Ascending aorta (tissue), 2 donors: ENCODE data around the gene ITM2C. TPM values are rescaled to one million over a fixed set of nuclear protein-coding genes. Genes with fewer than 3 reads are reported as not detected.

Experiments
- DNase-seq, 2 donors: peaks; one replicate each; pipeline ENCODE4 v3.0.0-alpha.2; 2019; ENCODE audit warnings: low spot score in 2 of 2
- H3K27ac ChIP-seq, 2 donors: fragments of 200-600 bp; sonication (generic); one replicate each; pipeline ENCODE4 v1.5.1; 2016 to 2017; ENCODE audit warnings: mild to moderate bottlenecking in 1 of 2
- H3K27me3 ChIP-seq: fragments of 200-600 bp; sonication (generic); one replicate; pipeline ENCODE4 v1.5.1; 2017
- H3K36me3 ChIP-seq, 2 donors: fragments of 200-600 bp; sonication (generic); one replicate each; pipeline ENCODE4 v1.5.1; 2016
- H3K4me1 ChIP-seq, 2 donors: fragments of 200-600 bp; sonication (generic); one replicate each; pipeline ENCODE4 v1.5.1; 2016 to 2017; ENCODE audit warnings: mild to moderate bottlenecking in 1 of 2
- H3K4me3 ChIP-seq, 2 donors: fragments of 200-600 bp; sonication (generic); one replicate each; pipeline ENCODE4 v1.5.1; 2016 to 2017; ENCODE audit warnings: mild to moderate bottlenecking in 1 of 2
- H3K9me3 ChIP-seq, 2 donors: fragments of 200-600 bp; sonication (generic); one replicate each; pipeline ENCODE4 v1.5.1; 2016
- intact Hi-C: fragments of 100-400 bp; cut with DNase I; formaldehyde crosslinking; loops from one replicate; pipeline ENCODE4 v1.15.1; 2023
- total RNA-seq: library from RNA; depleted of rRNA; stranded (reverse); fragments of >200 nt; gene quantifications from one replicate; pipeline ENCODE4 v1.1.0, GENCODE V29; 2016
- TF ChIP-seq, protein P1 (sequence below), 3 experiments: fragments of 200-600 bp in 2 of 3; fragments of 450-650 bp in 1 of 3; sonication (generic) in 2 of 3; IDR thresholded peaks; one replicate each; pipeline ENCODE4 v1.5.1; 2016 to 2019; ENCODE audit warnings: antibody characterized with exemption in 3 of 3, mild to moderate bottlenecking in 1 of 3, moderate library complexity in 1 of 3

The ITM2C gene, protein sequence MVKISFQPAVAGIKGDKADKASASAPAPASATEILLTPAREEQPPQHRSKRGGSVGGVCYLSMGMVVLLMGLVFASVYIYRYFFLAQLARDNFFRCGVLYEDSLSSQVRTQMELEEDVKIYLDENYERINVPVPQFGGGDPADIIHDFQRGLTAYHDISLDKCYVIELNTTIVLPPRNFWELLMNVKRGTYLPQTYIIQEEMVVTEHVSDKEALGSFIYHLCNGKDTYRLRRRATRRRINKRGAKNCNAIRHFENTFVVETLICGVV
- total RNA-seq, result 84.9 TPM

DNA sequence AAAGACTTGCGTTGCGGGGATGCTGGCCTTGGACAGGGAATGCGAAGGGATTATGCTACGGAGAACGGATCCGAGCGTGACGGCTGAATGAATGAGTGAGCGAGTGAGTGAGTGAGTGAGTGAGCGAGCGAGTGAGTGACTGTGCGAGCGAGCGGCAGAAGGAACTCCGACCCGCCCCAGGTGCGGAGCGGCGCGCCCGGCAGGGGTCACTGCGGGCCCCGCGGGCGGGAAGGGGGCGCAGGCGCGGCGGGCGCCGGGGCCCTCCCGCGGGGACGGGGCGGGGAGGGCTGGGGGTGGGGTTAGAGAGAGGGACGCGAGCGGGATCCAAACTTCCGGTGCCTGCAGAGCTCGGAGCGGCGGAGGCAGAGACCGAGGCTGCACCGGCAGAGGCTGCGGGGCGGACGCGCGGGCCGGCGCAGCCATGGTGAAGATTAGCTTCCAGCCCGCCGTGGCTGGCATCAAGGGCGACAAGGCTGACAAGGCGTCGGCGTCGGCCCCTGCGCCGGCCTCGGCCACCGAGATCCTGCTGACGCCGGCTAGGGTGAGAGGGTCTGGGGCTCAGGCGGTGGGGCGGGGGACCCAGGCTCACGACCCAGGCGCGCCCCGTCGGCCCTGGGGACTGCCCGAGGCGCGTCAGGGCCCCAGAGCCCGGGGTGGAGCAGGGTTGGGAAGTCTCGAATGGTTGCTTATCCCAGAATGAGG lies at the start of gene ITM2C:
ITM2C (plus strand) TSS at position 338 of the 702 bp plus-strand sequence; CDS start at position 422, 84 bp downstream.
- Histone ChIP-seq H3K27ac (peak within 1 kb of the TSS; percentile 38 to 57), H3K4me1 (peaks cover 3 to 11% of the 10 kb centered on the region in 2 donors), H3K27me3 (no peaks in the 10 kb centered on the region), H3K4me3 (peak within 1 kb of the TSS; percentile 84 to 96), H3K36me3 (no peaks in the 10 kb centered on the region), H3K9me3 (no peaks in the 10 kb centered on the region)
- TF ChIP-seq, protein P1, sequence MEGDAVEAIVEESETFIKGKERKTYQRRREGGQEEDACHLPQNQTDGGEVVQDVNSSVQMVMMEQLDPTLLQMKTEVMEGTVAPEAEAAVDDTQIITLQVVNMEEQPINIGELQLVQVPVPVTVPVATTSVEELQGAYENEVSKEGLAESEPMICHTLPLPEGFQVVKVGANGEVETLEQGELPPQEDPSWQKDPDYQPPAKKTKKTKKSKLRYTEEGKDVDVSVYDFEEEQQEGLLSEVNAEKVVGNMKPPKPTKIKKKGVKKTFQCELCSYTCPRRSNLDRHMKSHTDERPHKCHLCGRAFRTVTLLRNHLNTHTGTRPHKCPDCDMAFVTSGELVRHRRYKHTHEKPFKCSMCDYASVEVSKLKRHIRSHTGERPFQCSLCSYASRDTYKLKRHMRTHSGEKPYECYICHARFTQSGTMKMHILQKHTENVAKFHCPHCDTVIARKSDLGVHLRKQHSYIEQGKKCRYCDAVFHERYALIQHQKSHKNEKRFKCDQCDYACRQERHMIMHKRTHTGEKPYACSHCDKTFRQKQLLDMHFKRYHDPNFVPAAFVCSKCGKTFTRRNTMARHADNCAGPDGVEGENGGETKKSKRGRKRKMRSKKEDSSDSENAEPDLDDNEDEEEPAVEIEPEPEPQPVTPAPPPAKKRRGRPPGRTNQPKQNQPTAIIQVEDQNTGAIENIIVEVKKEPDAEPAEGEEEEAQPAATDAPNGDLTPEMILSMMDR (IDR thresholded peaks at IDR 0.05), result peak in 2 of 3 experiments; percentile 29 to 32
- intact Hi-C loops, result loop anchor here (2.0 to 5.0 kb wide), 3 partner anchors 122 to 193 kb away; partner anchors contain the start of genes CAB39 and PSMD1
- peak in 1 of 2 donors; percentile 79 for DNase-seq

DNA sequence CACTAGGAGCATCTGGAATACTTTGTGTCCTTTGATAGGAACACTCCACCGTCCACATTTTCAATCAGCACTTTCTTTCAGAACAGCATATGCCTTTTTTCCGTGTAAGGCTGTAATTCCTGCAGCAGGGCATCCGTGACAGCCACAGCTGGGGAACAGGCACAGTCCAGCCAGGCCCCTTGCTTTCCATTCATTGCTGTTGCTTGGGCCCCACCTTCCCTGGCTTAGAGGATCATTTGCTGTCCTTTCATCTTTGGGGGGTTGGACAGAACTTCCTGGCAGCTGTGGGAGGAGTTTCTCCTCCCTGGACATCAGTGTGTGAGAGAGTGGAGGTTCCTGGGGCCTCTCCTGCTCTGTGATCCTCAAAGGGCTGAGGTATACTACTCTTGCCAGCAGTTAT lies 49.7 kb upstream of the ITM2C start:
- no peaks in the 10 kb centered on the region for H3K4me1 ChIP-seq
- TF ChIP-seq, protein P1 (IDR thresholded peaks at IDR 0.05), result no peak
- H3K4me3 ChIP-seq, result no peak overlapping the region
- H3K9me3 ChIP-seq, result no peaks in the 10 kb centered on the region
- H3K27me3 ChIP-seq, result no peaks in the 10 kb centered on the region
- no peak overlapping the region for H3K27ac ChIP-seq
- intact Hi-C loops, result no loop called here
- DNase-seq, result no peak
- H3K36me3 ChIP-seq, result peaks cover 41% of the 10 kb centered on the region in 2 donors

DNA sequence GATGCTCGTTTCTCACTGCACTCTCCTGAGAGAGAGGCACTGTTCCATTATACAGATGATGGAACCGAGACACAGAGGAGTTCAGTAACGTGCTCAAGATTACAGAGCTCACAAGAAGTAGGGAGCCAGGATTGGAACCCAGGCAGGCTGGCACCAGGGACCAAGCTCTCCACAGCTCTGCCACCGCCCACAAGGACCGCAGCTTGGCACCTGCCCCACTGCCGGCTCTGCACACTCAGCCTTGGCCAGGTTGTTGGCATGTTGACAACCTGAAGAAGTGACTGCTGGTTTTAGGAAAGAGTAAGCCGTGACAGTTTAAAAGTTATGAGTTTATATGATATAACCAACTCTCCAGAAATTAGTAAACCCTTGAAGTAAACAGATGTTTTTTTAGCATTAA lies 48.0 kb upstream of the ITM2C start:
- Histone ChIP-seq H3K4me1 (no peaks in the 10 kb centered on the region), H3K9me3 (no peaks in the 10 kb centered on the region), H3K36me3 (peaks cover 26 to 27% of the 10 kb centered on the region in 2 donors), H3K27me3 (no peaks in the 10 kb centered on the region), H3K4me3 (no peak overlapping the region), H3K27ac (no peak overlapping the region)
- no peak for DNase-seq
- TF ChIP-seq, protein P1 (IDR thresholded peaks at IDR 0.05), result no peak
- intact Hi-C loops, result no loop called here

DNA sequence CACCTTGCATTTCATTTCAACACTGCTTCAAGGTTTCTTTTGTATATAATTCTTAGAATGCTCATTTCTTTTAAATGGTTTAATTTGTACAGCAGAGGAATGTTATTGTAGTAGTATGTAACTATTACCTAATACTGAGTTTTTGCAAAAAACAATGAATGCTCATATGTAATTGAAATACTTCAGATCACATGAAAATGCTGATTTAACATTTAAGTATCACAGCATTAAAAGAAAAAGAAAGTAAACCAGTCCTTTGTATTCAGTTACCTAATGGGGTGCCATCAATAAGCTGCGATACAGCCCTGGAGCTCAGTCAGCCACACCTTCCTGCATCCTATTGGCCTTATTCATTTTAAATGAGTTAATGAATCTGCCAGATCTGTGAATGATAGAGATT lies 45.3 kb upstream of the ITM2C start:
- H3K4me3 ChIP-seq, result no peak overlapping the region
- TF ChIP-seq, protein P1 (IDR thresholded peaks at IDR 0.05), result no peak
- H3K27me3 ChIP-seq, result no peaks in the 10 kb centered on the region
- intact Hi-C loops, result no loop called here
- peaks cover 0 to 1% of the 10 kb centered on the region in 2 donors for H3K4me1 ChIP-seq
- H3K27ac ChIP-seq, result no peak overlapping the region
- H3K36me3 ChIP-seq, result peaks cover 19 to 20% of the 10 kb centered on the region in 2 donors
- no peak for DNase-seq
- no peaks in the 10 kb centered on the region for H3K9me3 ChIP-seq

DNA sequence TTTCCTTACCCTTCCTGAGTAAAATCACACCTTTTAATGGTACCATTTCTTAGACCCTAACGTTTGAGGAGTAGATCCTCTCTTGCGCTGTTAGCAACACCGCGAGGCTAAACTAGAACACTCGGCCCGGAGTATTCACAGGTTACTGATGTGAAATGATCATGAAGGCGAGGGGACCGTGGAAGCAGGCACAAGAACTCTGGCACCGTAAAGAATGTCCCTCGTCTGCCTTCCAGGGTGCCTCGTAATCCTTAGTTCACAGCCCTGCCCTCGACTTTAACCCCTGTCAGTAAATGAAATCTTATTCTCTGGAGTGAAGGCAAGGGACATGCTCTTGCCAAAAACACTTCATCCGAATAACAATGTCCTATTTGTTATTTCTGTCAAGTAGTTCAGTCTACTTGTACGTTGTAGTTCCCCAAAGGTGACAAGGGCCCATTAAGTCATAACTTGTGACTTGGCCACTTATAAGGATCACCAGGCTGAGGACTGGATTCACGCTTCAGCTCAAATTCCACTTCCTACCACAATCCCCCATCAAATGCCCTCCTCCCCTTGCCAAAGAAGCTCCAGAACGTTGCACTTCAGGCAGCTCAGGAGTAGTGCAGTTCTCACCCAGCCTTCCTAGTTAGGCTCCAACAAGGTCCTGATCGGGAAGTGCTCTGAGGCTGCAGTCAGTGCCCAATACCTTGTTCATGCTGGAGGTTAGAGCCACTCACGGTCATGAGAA lies 43.3 kb upstream of the ITM2C start:
- no peak overlapping the region for H3K4me3 ChIP-seq
- peaks cover 0 to 5% of the 10 kb centered on the region in 2 donors for H3K4me1 ChIP-seq
- H3K9me3 ChIP-seq, result no peaks in the 10 kb centered on the region
- peaks cover 19 to 20% of the 10 kb centered on the region in 2 donors for H3K36me3 ChIP-seq
- intact Hi-C loops, result no loop called here
- DNase-seq, result no peak
- H3K27ac ChIP-seq, result no peak overlapping the region
- TF ChIP-seq, protein P1 (IDR thresholded peaks at IDR 0.05), result no peak
- H3K27me3 ChIP-seq, result no peaks in the 10 kb centered on the region
